Activated naive CD8-positive, alpha-beta T cell treated with anti-CD3 and anti-CD28 coated beads, Interleukin-2, amount 10 ng/mL, durations not matched to agents 7 days and 5 days (primary cell): ENCODE measurements around the gene NAPSA. TPM values are rescaled to one million over a fixed set of nuclear protein-coding genes. Genes with fewer than 3 reads are reported as not detected.
"Not testable (repeated sequence)": the region's sequence is repeated elsewhere in the genome, so short reads cannot be mapped to it uniquely, and the experiment has no call there.

ENCODE experiments used
- ATAC-seq: fragments of 150-1000 bp; cut with Tn5 transposase; one replicate; pipeline ENCODE4 v1.10.0; 2021; ENCODE audit warnings: low read depth, moderate library complexity
- POLR2A ChIA-PET: fragments of 350-600 bp; sonication (Branson Sonifier 250); formaldehyde crosslinking; loops from one replicate; lab custom pipeline; 2021; ENCODE audit warnings: antibody characterized with exemption; lab: Charles Lee
- DNase-seq: peaks from one replicate; pipeline ENCODE4 v3.0.0; 2021
- H3K27ac Mint-ChIP-seq: one replicate; pipeline ENCODE4 v1.8.0; 2022; ENCODE audit warnings: mild to moderate bottlenecking, mixed read lengths
- H3K27me3 Mint-ChIP-seq: one replicate; pipeline ENCODE4 v1.8.0; 2022; ENCODE audit warnings: mild to moderate bottlenecking, moderate library complexity, mixed read lengths
- H3K36me3 Mint-ChIP-seq: one replicate; pipeline ENCODE4 v1.8.0; 2021; ENCODE audit warnings: mild to moderate bottlenecking, mixed read lengths
- H3K4me1 Mint-ChIP-seq: one replicate; pipeline ENCODE4 v1.8.0; 2021; ENCODE audit warnings: mixed read lengths
- H3K4me3 Mint-ChIP-seq: one replicate; pipeline ENCODE4 v1.8.0; 2022; ENCODE audit warnings: mild to moderate bottlenecking, moderate library complexity, mixed read lengths
- H3K9me3 Mint-ChIP-seq: one replicate; pipeline ENCODE4 v1.8.0; 2021; ENCODE audit warnings: mixed read lengths
- total RNA-seq, 2 experiments: library from RNA; stranded (reverse); gene quantifications; one replicate each; pipeline ENCODE4 v1.2.3, GENCODE V29; 2021

Gene NAPSA
- total RNA-seq, 2 experiments from 2014 or later = 4.8 to 5.4 TPM

GRCh38 chr19:50394017-50394416 is 28.6 kb upstream of the NAPSA start:
- peaks cover 1% of the 10 kb centered on the region for H3K4me1 Mint-ChIP-seq
- H3K27ac Mint-ChIP-seq = no peak overlapping the region
- no peak overlapping the region for H3K4me3 Mint-ChIP-seq
- DNase-seq (no peak), ATAC-seq (no peak)
- H3K27me3 Mint-ChIP-seq = no peaks in the 10 kb centered on the region
- H3K36me3 Mint-ChIP-seq = peaks cover 21% of the 10 kb centered on the region
- no peaks in the 10 kb centered on the region for H3K9me3 Mint-ChIP-seq
- POLR2A ChIA-PET = interaction anchor here (1.1 kb wide), 1 partner anchor 10 kb away, joined by 3 read pairs; the partner anchor contains the start of gene POLD1

DNA sequence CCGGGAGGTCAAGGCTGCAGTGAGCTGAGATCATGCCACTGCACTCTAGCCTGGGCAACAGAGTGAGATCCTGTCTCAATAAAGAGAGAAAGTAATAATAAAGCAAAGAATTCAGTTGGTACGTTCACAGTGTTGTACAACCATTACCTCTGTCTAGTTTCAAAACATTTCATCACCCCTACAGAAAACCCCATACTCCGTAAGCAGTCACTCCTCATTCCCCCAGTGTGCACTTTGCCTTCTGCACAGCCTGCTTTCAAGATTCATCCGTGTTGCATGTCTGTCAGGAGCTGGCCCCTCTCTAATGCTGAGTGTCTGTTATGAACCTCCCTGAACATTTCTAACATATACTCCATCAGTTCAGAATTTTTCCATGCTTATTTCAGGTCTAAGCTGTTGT is 28.1 kb upstream of the NAPSA start:
- Mint-ChIP-seq H3K4me3 (no peak overlapping the region), H3K27ac (no peak overlapping the region), H3K36me3 (peaks cover 21% of the 10 kb centered on the region), H3K27me3 (no peaks in the 10 kb centered on the region), H3K9me3 (no peaks in the 10 kb centered on the region), H3K4me1 (peaks cover 1% of the 10 kb centered on the region)
- DNase-seq (no peak), ATAC-seq (no peak)
- POLR2A ChIA-PET = interaction anchor here (1.1 kb wide), 1 partner anchor 9 kb away, joined by 3 read pairs; the partner anchor contains the start of gene POLD1

GRCh38 chr19:50392759-50393158 is 27.3 kb upstream of the NAPSA start:
- POLR2A ChIA-PET = no interaction called here
- ATAC-seq = no peak
- no peak for DNase-seq
- Mint-ChIP-seq H3K4me3 (no peak overlapping the region), H3K4me1 (peaks cover 4% of the 10 kb centered on the region), H3K9me3 (no peaks in the 10 kb centered on the region), H3K27ac (no peak overlapping the region), H3K27me3 (no peaks in the 10 kb centered on the region), H3K36me3 (peaks cover 23% of the 10 kb centered on the region)

- H3K9me3 Mint-ChIP-seq, ATAC-seq, POLR2A ChIA-PET, H3K27ac Mint-ChIP-seq, H3K4me3 Mint-ChIP-seq, H3K27me3 Mint-ChIP-seq, DNase-seq: not testable (repeated sequence)
- H3K36me3 Mint-ChIP-seq = peaks cover 26% of the 10 kb centered on the region
- peaks cover 12% of the 10 kb centered on the region for H3K4me1 Mint-ChIP-seq
These were observed 25.5 kb upstream of the NAPSA start for GRCh38 chr19:50390952-50391351.

- not testable (repeated sequence) for DNase-seq, ATAC-seq, H3K4me3 Mint-ChIP-seq, H3K27ac Mint-ChIP-seq, H3K27me3 Mint-ChIP-seq, H3K9me3 Mint-ChIP-seq
- Mint-ChIP-seq H3K4me1 (peaks cover 14% of the 10 kb centered on the region), H3K36me3 (peaks cover 26% of the 10 kb centered on the region)
- POLR2A ChIA-PET = interaction anchor here (0.7 kb wide), 1 partner anchor 880 kb away, joined by 3 read pairs; no protein-coding TSS in a partner anchor
These were observed 24.9 kb upstream of the NAPSA start for GRCh38 chr19:50390295-50390694.

GRCh38 chr19:50387868-50388245 is 22.4 kb upstream of the NAPSA start:
- H3K4me1 Mint-ChIP-seq = peaks cover 27% of the 10 kb centered on the region
- ATAC-seq (no peak), DNase-seq (no peak)
- H3K27ac Mint-ChIP-seq = no peak overlapping the region
- no peaks in the 10 kb centered on the region for H3K9me3 Mint-ChIP-seq
- no peaks in the 10 kb centered on the region for H3K27me3 Mint-ChIP-seq
- peaks cover 25% of the 10 kb centered on the region for H3K36me3 Mint-ChIP-seq
- POLR2A ChIA-PET = no interaction called here
- no peak overlapping the region for H3K4me3 Mint-ChIP-seq

DNA sequence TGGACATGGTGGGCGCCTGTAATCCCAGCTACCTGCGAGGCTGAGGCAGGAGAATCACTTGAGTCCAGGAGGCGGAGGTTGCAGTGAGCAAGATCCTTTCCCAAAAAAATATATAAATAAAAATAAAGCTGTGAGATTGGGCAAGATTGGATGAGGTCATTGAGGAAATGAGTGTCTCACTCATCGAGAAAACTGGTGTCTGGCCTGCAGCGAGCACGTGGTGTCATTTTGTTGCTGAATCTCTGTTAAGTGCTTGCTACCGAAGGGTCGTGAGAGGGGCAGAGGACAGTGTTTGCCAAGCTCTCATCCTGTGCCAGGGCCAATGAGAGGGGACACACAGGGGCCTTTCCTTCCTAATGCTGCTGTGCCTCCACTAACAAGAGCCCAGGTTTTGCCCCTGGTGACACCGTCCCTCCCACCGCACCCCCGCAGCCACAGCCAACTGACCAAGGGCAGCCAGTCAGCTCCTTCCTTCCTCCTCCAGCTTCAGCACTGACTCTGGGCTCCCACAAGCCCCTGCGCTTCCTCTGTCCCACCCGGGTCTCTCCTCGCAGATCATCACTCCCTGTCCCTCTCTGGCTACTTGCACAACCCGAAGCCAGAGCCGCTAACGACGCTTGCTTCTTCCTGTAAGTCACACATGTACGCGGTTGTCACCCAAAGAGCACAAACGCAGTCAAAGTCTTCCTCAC is 21.9 kb upstream of the NAPSA start:
- peaks cover 25% of the 10 kb centered on the region for H3K36me3 Mint-ChIP-seq
- no peak overlapping the region for H3K27ac Mint-ChIP-seq
- no peaks in the 10 kb centered on the region for H3K9me3 Mint-ChIP-seq
- no peaks in the 10 kb centered on the region for H3K27me3 Mint-ChIP-seq
- POLR2A ChIA-PET = no interaction called here
- H3K4me3 Mint-ChIP-seq = no peak overlapping the region
- peaks cover 27% of the 10 kb centered on the region for H3K4me1 Mint-ChIP-seq
- no peak for DNase-seq
- ATAC-seq = no peak

- Mint-ChIP-seq H3K36me3 (peaks cover 22% of the 10 kb centered on the region), H3K4me1 (peaks cover 27% of the 10 kb centered on the region), H3K9me3 (no peaks in the 10 kb centered on the region), H3K27me3 (no peaks in the 10 kb centered on the region), H3K4me3 (peak overlapping the region; percentile 93), H3K27ac (peak overlapping the region; percentile 95)
- no peak for ATAC-seq
- no peak for DNase-seq
- POLR2A ChIA-PET = interaction anchor here (0.6 to 2.9 kb wide), 10 partner anchors 9 to 814 kb away, joined by 3 to 19 read pairs (median 4); partner anchors contain the start of genes EMC10, GARIN5A, JOSD2 and NR1H2
These were observed 19.5 kb upstream of the NAPSA start for GRCh38 chr19:50384685-50385535.

- Mint-ChIP-seq H3K27me3 (no peaks in the 10 kb centered on the region), H3K27ac (peak within 1 kb of the TSS; percentile 95), H3K4me3 (peak within 1 kb of the TSS; percentile 93), H3K4me1 (peaks cover 27% of the 10 kb centered on the region), H3K9me3 (no peaks in the 10 kb centered on the region), H3K36me3 (peaks cover 22% of the 10 kb centered on the region)
- POLR2A ChIA-PET = interaction anchor here (0.6 to 2.9 kb wide), 13 partner anchors 8 to 813 kb away, joined by 3 to 19 read pairs (median 4); partner anchors contain the start of genes EMC10, GARIN5A, JOSD2 and NR1H2
- peak; percentile 99 for DNase-seq
- ATAC-seq = peak; percentile 85
These were observed 18.6 kb upstream of the NAPSA start, which contains the start of gene POLD1 for GRCh38 chr19:50383852-50384684. POLD1 (plus strand) TSS chr19:50384347; CDS start chr19:50398852, 14,505 bp downstream.

DNA sequence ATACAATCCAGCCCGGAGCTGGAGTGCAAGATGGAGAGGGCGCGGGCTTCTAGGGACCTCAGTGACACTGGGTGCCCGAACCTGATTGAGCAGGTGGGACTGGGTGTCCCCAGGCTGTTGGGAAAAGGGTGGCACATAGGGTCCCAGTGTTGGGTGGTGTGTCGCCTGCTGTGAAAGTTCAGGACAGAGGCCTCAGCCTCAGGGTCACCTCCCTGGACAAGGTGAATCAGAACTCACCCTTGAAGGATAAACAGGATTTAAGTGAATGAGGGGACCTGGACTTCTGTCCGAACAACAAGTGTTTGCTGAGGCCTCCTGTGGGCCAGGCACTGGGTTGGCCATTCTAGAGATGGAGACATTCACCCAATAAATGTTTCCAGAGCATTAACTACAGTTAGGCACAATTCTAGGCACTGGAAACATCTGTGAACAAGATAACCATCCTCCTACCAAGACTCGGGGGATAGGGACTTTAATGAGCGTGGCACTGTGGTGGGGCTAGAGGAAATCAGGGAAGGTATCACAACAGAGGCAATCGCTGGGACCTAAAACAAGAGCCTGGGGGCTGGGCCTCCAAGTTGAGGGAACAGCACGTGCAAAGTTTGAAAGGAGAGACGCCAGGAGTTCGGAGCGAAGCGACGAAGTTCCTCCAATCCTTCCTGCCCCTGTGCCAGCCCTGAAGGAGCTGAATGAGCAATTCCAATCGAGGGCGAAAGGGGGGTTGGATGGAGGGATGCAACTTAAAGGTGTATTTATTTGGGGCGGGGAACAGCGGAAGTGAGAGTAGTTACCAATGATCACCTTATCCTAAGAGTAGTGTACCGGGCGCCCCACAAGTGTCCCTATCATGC is 17.8 kb upstream of the NAPSA start:
- DNase-seq = no peak
- Mint-ChIP-seq H3K36me3 (peaks cover 22% of the 10 kb centered on the region), H3K4me3 (peak overlapping the region; percentile 93), H3K27ac (peak overlapping the region; percentile 95), H3K27me3 (no peaks in the 10 kb centered on the region), H3K4me1 (peaks cover 27% of the 10 kb centered on the region), H3K9me3 (no peaks in the 10 kb centered on the region)
- peak; percentile 31 for ATAC-seq
- POLR2A ChIA-PET = interaction anchor here (0.6 to 2.9 kb wide), 10 partner anchors 7 to 422 kb away, joined by 3 to 19 read pairs (median 5); partner anchors contain the start of genes EMC10, GARIN5A, JOSD2 and NR1H2

- POLR2A ChIA-PET = no interaction called here
- Mint-ChIP-seq H3K27me3 (no peaks in the 10 kb centered on the region), H3K9me3 (no peaks in the 10 kb centered on the region), H3K27ac (no peak overlapping the region), H3K36me3 (peaks cover 21% of the 10 kb centered on the region), H3K4me1 (peaks cover 24% of the 10 kb centered on the region), H3K4me3 (no peak overlapping the region)
- no peak for DNase-seq
- ATAC-seq = no peak
These were observed 16.7 kb upstream of the NAPSA start for GRCh38 chr19:50381881-50382729.
